IMR-90 (cell line): ENCODE results near the gene TPRX2. TPM values are rescaled to one million over a fixed set of nuclear protein-coding genes. Genes with fewer than 3 reads are reported as not detected.

ENCODE experiments used
- ATAC-seq: fragments of 200-7000 bp; cut with Tn5 transposase; 2 replicates; pipeline ENCODE4 v1.9.1; 2020; ENCODE audit warnings: low read depth, mild to moderate bottlenecking, moderate library complexity
- BruUV-seq: library from RNA; stranded (reverse); fragments of 400-500 nt; replicated peaks from 2 replicates; lab custom pipeline; 2021; lab: Mats Ljungman, UMichigan
- CTCF ChIA-PET: fragments of 300-600 bp; formaldehyde crosslinking; extraction: SDS; loops from one replicate; lab custom pipeline; 2021; ENCODE audit warnings: antibody characterized with exemption; lab: Yijun Ruan, JAX
- POLR2A ChIA-PET: fragments of 300-600 bp; sonication (Branson Sonifier 250); formaldehyde crosslinking; loops from one replicate; lab custom pipeline; 2022; ENCODE audit warnings: antibody characterized with exemption; ENCODE audit not compliant: unreplicated experiment; lab: Charles Lee
- DNase-seq: peaks from one replicate; pipeline ENCODE4 v3.0.0; 2013
- H2AFZ ChIP-seq: replicated peaks from 2 replicates; pipeline ENCODE3; 2013; ENCODE audit warnings: low read length, mild to moderate bottlenecking; ENCODE audit not compliant: poor library complexity
- H2AK5ac ChIP-seq: 2 replicates; pipeline ENCODE4 v1.6.1; 2013; ENCODE audit warnings: low read depth, low read length, inconsistent platforms
- H2AK9ac ChIP-seq: replicated peaks from 2 replicates; pipeline ENCODE3; 2013; ENCODE audit warnings: mild to moderate bottlenecking, low read depth, low read length, moderate library complexity; ENCODE audit not compliant: poor library complexity
- H2BK120ac ChIP-seq: 2 replicates; pipeline ENCODE4 v1.6.1; 2013; ENCODE audit warnings: low read depth, low read length, inconsistent platforms
- H2BK15ac ChIP-seq: 3 replicates; pipeline ENCODE4 v1.6.1; 2013; ENCODE audit warnings: low read depth, low read length, inconsistent platforms
- H2BK20ac ChIP-seq: 2 replicates; pipeline ENCODE4 v1.6.1; 2013; ENCODE audit warnings: low read depth, mild to moderate bottlenecking, inconsistent platforms, low read length, moderate library complexity
- H2BK5ac ChIP-seq: 2 replicates; pipeline ENCODE4 v1.6.1; 2013; ENCODE audit warnings: mild to moderate bottlenecking, low read depth, low read length, inconsistent platforms; ENCODE audit not compliant: poor library complexity, severe bottlenecking
- H3K14ac ChIP-seq: replicated peaks from 2 replicates; pipeline ENCODE4 v1.6.1; 2013; ENCODE audit warnings: low read depth, low read length, inconsistent platforms
- H3K18ac ChIP-seq: 2 replicates; pipeline ENCODE4 v1.6.1; 2013; ENCODE audit warnings: low read depth, low read length, control low read depth
- H3K23ac ChIP-seq: 2 replicates; pipeline ENCODE4 v1.6.1; 2013; ENCODE audit warnings: low read depth, low read length, inconsistent platforms
- H3K27ac ChIP-seq: 2 replicates; pipeline ENCODE4 v1.5.1; 2013; ENCODE audit warnings: mild to moderate bottlenecking, control low read depth, low read length; ENCODE audit not compliant: insufficient read depth
- H3K27me3 ChIP-seq: 2 replicates; pipeline ENCODE4 v1.6.1; 2013; ENCODE audit warnings: low read length; ENCODE audit not compliant: control insufficient read depth, insufficient read depth
- H3K36me3 ChIP-seq: 2 replicates; pipeline ENCODE4 v1.6.1; 2013; ENCODE audit warnings: low read length, mixed read lengths; ENCODE audit not compliant: control insufficient read depth, insufficient read depth
- H3K4ac ChIP-seq: 2 replicates; pipeline ENCODE4 v1.6.1; 2013; ENCODE audit warnings: low read depth, low read length, inconsistent platforms
- H3K4me1 ChIP-seq: 2 replicates; pipeline ENCODE4 v1.6.1; 2013; ENCODE audit warnings: low read length, mixed read lengths; ENCODE audit not compliant: control insufficient read depth, insufficient read depth
- H3K4me2 ChIP-seq: 2 replicates; pipeline ENCODE4 v1.6.1; 2013; ENCODE audit warnings: low read depth, mild to moderate bottlenecking, control low read depth, low read length, moderate library complexity
- H3K4me3 ChIP-seq: 2 replicates; pipeline ENCODE4 v1.5.1; 2013; ENCODE audit warnings: low read depth, mild to moderate bottlenecking, control low read depth, low read length, moderate library complexity; ENCODE audit not compliant: insufficient read depth
- H3K56ac ChIP-seq: 2 replicates; pipeline ENCODE4 v1.6.1; 2013; ENCODE audit warnings: low read length, inconsistent platforms; ENCODE audit not compliant: insufficient read depth; ENCODE audit errors: extremely low read depth
- H3K79me1 ChIP-seq, 2 experiments: 2 replicates each; pipeline ENCODE4 v1.6.1; 2013; ENCODE audit warnings: low read length in 2 of 2, inconsistent platforms in 1 of 2, low read depth in 1 of 2
- H3K9ac ChIP-seq: 2 replicates; pipeline ENCODE4 v1.6.1; 2013; ENCODE audit warnings: low read depth, low read length, control low read depth
- H3K9me1 ChIP-seq: 2 replicates; pipeline ENCODE4 v1.6.1; 2013; ENCODE audit warnings: low read length, inconsistent platforms; ENCODE audit not compliant: insufficient read depth
- H3K9me3 ChIP-seq: 2 replicates; pipeline ENCODE4 v1.6.1; 2013; ENCODE audit warnings: low read length; ENCODE audit not compliant: control insufficient read depth, insufficient read depth
- H4K20me1 ChIP-seq: 2 replicates; pipeline ENCODE4 v1.6.1; 2013; ENCODE audit warnings: low read length, inconsistent platforms; ENCODE audit not compliant: insufficient read depth
- H4K5ac ChIP-seq: 2 replicates; pipeline ENCODE4 v1.6.1; 2013; ENCODE audit warnings: mild to moderate bottlenecking, low read depth, low read length, control low read depth
- H4K8ac ChIP-seq, 2 experiments: 2 replicates each; pipeline ENCODE4 v1.6.1; 2013; ENCODE audit warnings: low read depth in 2 of 2, low read length in 2 of 2, control low read depth in 1 of 2, inconsistent platforms in 1 of 2
- H4K91ac ChIP-seq: 2 replicates; pipeline ENCODE4 v1.6.1; 2013; ENCODE audit warnings: low read depth, low read length, inconsistent platforms; ENCODE audit not compliant: insufficient read depth
- BHLHE40 ChIP-seq: fragments of 150-350 bp; IDR thresholded peaks from 2 replicates; pipeline ENCODE4 v1.6.1; 2016; ENCODE audit warnings: mild to moderate bottlenecking, low read depth, low read length
- CHD1 ChIP-seq: IDR thresholded peaks from 2 replicates; pipeline ENCODE4 v1.6.1; 2012; ENCODE audit warnings: low read depth, low read length, improper control_type of control experiment
- CTCF ChIP-seq: conservative IDR thresholded peaks from 2 replicates; pipeline ENCODE4 v1.5.1; 2012; ENCODE audit warnings: mild to moderate bottlenecking, low read depth, low read length, improper control_type of control experiment
- ELK1 ChIP-seq: fragments of 150-350 bp; IDR thresholded peaks from 2 replicates; pipeline ENCODE4 v1.6.1; 2016; ENCODE audit warnings: low read depth, mild to moderate bottlenecking, low read length, moderate library complexity, borderline replicate concordance
- FOS ChIP-seq: fragments of 150-350 bp; IDR thresholded peaks from 2 replicates; pipeline ENCODE4 v1.6.1; 2016; ENCODE audit warnings: low read depth, low read length
- MAZ ChIP-seq: IDR thresholded peaks from 2 replicates; pipeline ENCODE4 v1.6.1; 2012; ENCODE audit warnings: low read depth, mild to moderate bottlenecking, low read length, improper control_type of control experiment, moderate library complexity, borderline replicate concordance
- MXI1 ChIP-seq: IDR thresholded peaks from 2 replicates; pipeline ENCODE4 v1.6.1; 2012; ENCODE audit warnings: low read depth, mild to moderate bottlenecking, low read length, moderate library complexity, borderline replicate concordance
- NFE2L2 ChIP-seq: fragments of 150-350 bp; IDR thresholded peaks from 2 replicates; pipeline ENCODE4 v1.6.1; 2016; ENCODE audit warnings: low read depth, mild to moderate bottlenecking, low read length
- POLR2A ChIP-seq: IDR thresholded peaks from 2 replicates; pipeline ENCODE4 v1.6.1; 2012; ENCODE audit warnings: mild to moderate bottlenecking, low read depth, low read length
- RAD21 ChIP-seq: IDR thresholded peaks from 2 replicates; pipeline ENCODE4 v1.6.1; 2012; ENCODE audit warnings: low read length, improper control_type of control experiment
- RCOR1 ChIP-seq: IDR thresholded peaks from 2 replicates; pipeline ENCODE4 v1.6.1; 2012; ENCODE audit warnings: mild to moderate bottlenecking, low read length, improper control_type of control experiment; ENCODE audit not compliant: insufficient replicate concordance
- RFX5 ChIP-seq: IDR thresholded peaks from 2 replicates; pipeline ENCODE4 v1.8.0; 2012; ENCODE audit warnings: low read depth, mild to moderate bottlenecking, low read length, moderate library complexity
- SMC3 ChIP-seq: fragments of 150-350 bp; IDR thresholded peaks from 2 replicates; pipeline ENCODE4 v1.6.1; 2016; ENCODE audit warnings: low read depth, mild to moderate bottlenecking, antibody characterized with exemption, low read length, moderate library complexity
- WGBS, 2 experiments: methylation state at CpG; one replicate each; pipeline versions ENCODE4 v1.1.5 to v1.1.7; 2013; ENCODE audit warnings: missing lambda C conversion rate in 2 of 2; ENCODE audit not compliant: insufficient read length in 1 of 2; ENCODE audit errors: extremely low coverage in 2 of 2; 5-methylcytosine and 5-hydroxymethylcytosine counted together
- dilution Hi-C: fragments of 300-500 bp; cut with HindIII; formaldehyde crosslinking; loops from one replicate; pipeline ENCODE4 v1.14.3; 2018; ENCODE audit warnings: low sequenced_read_pairs; ENCODE audit not compliant: unreplicated experiment
- in situ Hi-C: fragments of 300-500 bp; cut with MboI; formaldehyde crosslinking; loops from 3 replicates; pipeline ENCODE4 v1.14.3; 2019; ENCODE audit warnings: low sequenced_read_pairs, inconsistent platforms, mixed read lengths
- intact Hi-C: fragments of 100-400 bp; cut with micrococcal nuclease; formaldehyde crosslinking; loops from 2 replicates; pipeline ENCODE4 v1.10.0; 2022
- polyA plus RNA-seq, 3 experiments: library from polyadenylated mRNA; depleted of rRNA; stranded (reverse); fragments of >200 nt; gene quantifications; 2 replicates each; pipeline ENCODE4 v1.2.3, GENCODE V29; 2012; ENCODE audit warnings: low replicate concordance in 1 of 3
- total RNA-seq: library from RNA; depleted of rRNA; stranded (reverse); fragments of >200 nt; gene quantifications from 2 replicates; pipeline ENCODE4 v1.2.3, GENCODE V29; 2012

The TPRX2 gene
- total and polyA plus RNA-seq, 2 of the 4 experiments (the other 2 are of a cell fraction) = not detected

GRCh38 chr19:47853003-47853402 lies 6.0 kb upstream of the TPRX2 start:
- Histone ChIP-seq H4K91ac (no peak overlapping the region), H3K56ac (no peak overlapping the region)
- dilution Hi-C loops = no loop called here

More at GRCh38 chr19:47853003-47853402, 6.0 kb upstream of the TPRX2 start:
- no CpG with 5 or more reads among the region's 5 CpGs for WGBS, 2 experiments
- Histone ChIP-seq H3K36me3 (no peaks in the 10 kb centered on the region), H2AFZ (no peak overlapping the region), H3K9ac (no peak overlapping the region), H2AK5ac (no peak overlapping the region), H3K23ac (no peak overlapping the region), H4K20me1 (no peaks in the 10 kb centered on the region), H3K18ac (no peak overlapping the region), H3K14ac (no peak overlapping the region), H3K4me2 (no peak overlapping the region), H3K4me3 (no peak overlapping the region), H4K8ac (no peak overlapping the region), H3K27ac (no peak overlapping the region), H2BK120ac (no peak overlapping the region), H3K27me3 (peaks cover 19% of the 10 kb centered on the region), H2AK9ac (no peak overlapping the region), H2BK20ac (no peak overlapping the region), H4K5ac (no peak overlapping the region), H3K4ac (no peak overlapping the region), H2BK15ac (no peak overlapping the region), H2BK5ac (no peak overlapping the region), H3K9me3 (no peaks in the 10 kb centered on the region), H3K79me1 (no peaks in the 10 kb centered on the region), H3K9me1 (no peaks in the 10 kb centered on the region), H3K4me1 (no peaks in the 10 kb centered on the region)
- intact Hi-C loops = no loop called here
- TF ChIP-seq FOS = no peak
- no peak for TF ChIP-seq RFX5
- no peak for TF ChIP-seq POLR2A
- no peak for TF ChIP-seq SMC3
- no peak for TF ChIP-seq CTCF
- TF ChIP-seq ELK1 = no peak
- TF ChIP-seq MAZ = no peak
- TF ChIP-seq RAD21 = no peak
- no peak for TF ChIP-seq NFE2L2
- no peak for TF ChIP-seq MXI1
- no peak for TF ChIP-seq BHLHE40
- TF ChIP-seq CHD1 = no peak
- TF ChIP-seq RCOR1 = no peak
- ChIA-PET POLR2A (no interaction called here), CTCF (interaction anchor here (0.9 kb wide), 1 partner anchor 10 kb away, joined by 5 read pairs; no protein-coding TSS in a partner anchor)
- BruUV-seq = no TSS peak
- in situ Hi-C loops = no loop called here
- no peak for ATAC-seq
- DNase-seq = no peak
